AML-193 (cell line): ENCODE measurements around the gene OR2J1.
"Not testable (repeated sequence)": the region's sequence is repeated elsewhere in the genome, so short reads cannot be mapped to it uniquely, and the experiment has no call there.

Experiments used
- DNase-seq, 2 experiments: peaks; one replicate each; lab custom pipeline; 2025; lab: John Stamatoyannopoulos, UW

OR2J1 gene

DNA sequence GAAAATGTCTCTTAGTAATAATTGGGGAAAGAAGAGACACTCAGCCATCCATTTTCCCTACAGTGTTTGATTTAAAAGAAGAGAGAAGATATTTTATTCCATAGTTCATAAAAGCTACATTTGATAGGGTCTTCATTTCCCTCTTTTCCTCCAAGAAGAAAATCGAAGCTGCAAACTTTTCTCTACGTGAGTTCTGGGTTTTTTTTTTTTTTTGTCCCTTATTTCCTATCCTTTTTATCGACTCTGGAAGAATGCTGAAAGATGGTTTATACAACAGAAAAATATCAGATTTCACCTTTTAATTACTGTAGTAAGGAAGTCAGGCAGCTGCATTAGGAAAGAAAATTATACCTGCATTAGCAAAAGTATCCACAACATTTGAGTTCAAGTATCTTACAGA, at the start of gene OR2J1:
TSS of gene OR2J1 (plus strand) at position 301 of the 400 bp plus-strand sequence. CDS start 1,453 bp downstream, outside the sequence.
- DNase-seq = no peak

DNA sequence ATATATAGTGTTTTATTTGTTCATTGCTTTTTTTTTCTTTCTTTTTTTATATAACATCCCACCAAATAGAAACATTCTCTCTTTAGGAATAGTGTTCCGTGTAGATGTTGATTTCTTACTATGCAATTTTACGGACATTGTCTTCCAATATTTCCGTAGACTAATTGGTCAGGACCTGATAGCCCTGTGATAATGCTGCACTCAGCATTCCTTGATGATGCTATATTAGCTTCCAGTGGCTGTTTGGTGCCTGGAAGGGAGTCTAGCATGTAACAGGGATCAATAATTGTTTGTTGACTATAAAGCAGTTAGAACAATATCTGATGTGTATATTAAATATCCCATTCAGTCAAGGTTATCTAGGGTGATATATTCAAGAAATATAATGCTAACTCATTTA, 47.6 kb upstream of the OR2J1 start:
- no peak for DNase-seq

DNA sequence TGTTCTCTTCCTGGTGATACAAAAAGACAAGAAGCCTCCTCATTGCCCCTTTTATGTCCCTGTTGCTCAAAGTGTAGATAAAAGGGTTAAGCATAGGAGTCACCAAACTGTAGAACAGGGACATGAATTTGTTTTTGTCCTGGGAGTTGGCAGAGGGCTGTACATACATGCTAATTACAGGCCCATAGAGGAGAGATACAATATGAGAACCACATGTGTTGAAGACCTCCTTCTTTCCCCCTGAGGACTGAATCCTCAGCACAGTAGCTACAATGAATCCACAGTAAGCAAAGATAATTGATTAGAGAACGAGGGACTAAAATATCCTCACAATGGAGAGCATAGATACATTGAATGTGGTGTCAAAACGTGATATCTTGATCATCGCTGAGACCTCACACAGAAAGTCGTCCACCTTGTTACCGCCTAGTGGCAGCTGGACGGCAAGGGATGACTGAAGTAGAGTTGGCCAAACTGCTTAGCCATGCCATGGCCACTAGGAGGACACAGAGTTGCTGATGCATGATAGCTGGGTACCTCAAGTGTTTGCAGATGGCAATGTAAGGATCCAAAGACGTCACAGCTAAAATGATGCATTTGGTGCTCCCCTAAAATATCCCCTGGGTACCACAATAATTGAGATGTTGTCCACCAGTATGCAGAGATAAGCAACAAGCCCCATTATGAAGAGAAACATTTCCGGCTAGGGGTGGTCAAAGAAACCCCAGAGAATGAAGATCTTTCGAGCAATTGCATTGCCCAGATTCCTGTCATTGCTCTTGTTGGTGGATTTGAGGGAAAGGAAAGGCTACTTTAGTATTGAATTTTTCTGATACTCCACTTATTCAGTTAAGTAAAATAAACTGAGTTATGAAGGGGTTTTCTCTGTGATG, 27.2 kb upstream of the OR2J1 start:
- DNase-seq = peak; percentile 11 to 45

DNA sequence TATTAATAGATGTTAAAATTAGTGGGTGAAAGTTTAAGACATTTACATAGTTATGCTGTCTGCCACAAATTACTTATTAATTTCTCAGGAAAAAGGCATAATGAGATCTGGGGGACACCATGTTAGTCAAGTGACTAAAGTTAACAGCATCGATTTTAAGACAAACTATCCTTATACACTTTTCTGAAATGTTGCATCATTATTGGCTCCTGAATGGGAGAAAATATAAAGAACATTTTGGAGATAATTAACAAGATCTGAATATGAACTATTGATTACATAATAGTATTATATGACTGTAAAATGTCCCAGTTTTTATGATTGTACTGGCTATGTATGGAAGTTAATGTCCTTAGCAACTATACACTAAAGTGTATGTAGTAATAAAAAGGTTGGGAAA, 20.1 kb upstream of the OR2J1 start:
- no peak for DNase-seq

DNA sequence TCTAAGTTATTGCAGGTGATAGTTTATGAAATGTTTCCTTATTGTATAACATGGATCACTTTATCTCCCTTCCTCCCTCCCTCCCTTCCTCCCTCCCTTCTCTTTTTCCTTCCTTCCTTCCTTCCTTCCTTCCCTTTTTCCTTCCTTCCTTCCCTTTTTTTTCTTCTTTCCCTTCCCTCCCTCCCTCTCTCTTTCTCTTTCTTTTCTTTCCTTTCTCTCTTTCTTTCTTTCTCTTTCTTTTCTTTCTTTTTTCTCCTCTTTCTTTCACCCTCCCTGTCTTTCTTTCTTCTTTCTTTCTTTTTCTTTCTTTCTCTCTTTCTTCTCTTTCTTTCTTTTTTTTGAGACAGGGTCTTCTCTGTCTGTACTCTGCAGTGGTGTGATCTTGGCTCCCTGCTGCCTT, 18.0 kb upstream of the OR2J1 start:
- DNase-seq = no peak

DNA sequence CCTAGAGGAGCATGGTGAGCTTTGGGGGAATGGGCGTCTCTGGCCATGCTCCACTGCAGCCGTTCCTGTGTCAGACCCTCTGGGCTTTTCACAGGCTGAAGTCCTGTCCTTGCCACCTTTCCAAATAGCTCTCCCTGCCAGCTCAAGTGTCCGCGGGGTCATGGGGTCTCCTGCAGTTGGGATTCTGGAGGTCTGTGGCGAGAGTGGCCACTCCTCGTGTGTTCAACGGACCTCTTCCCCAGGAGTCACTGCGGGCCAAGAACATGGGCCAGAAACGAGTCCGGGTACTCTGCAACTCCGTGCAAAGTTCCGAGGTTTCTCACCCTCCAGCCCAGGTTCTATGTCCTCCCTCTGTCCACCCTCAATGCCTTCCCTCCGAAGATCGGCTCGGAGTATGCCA, 16.8 kb upstream of the OR2J1 start:
- DNase-seq = no peak

DNA sequence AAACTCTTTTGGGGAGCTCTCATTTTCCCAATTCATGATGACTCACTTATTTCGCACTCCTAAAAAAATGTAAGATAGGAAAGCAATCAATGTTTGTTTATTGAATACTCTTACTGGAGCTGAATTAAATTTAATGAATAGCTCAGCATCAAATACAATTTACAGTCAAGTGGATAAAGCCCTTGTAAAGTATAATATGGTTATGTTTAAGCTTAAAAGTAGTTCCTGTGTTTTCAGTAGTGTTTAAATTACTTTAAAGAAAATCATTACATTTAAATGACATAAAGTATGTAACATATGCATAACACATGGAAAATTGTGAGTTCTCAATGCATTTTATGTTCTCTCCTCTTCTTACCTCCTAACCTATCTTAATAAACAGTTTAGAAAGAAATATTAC, 12.1 kb upstream of the OR2J1 start, which contains the start of gene OR2B3:
TSS of gene OR2B3 (minus strand) at position 101 of the 400 bp plus-strand sequence. CDS start at position 36, 65 bp downstream.
- no peak for DNase-seq

DNA sequence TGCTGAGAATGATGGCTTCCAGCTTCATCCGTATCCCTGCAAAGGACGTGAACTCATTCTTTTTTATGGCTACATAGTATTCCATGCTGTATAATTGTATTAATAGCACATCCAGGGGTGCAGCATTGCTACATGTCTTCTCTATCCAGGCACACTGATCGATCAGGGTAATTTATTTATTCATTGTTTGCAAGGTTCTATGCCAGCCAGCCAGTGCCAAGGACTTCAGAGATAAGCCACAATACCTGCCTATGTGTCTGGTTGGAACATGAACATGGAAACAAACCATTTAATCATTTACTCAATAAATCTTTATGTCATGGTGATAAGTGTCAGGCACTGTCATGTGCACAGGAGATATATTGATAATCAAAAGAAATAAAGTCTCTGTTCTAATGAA, 6.3 kb upstream of the OR2J1 start:
- no peak for DNase-seq

DNA sequence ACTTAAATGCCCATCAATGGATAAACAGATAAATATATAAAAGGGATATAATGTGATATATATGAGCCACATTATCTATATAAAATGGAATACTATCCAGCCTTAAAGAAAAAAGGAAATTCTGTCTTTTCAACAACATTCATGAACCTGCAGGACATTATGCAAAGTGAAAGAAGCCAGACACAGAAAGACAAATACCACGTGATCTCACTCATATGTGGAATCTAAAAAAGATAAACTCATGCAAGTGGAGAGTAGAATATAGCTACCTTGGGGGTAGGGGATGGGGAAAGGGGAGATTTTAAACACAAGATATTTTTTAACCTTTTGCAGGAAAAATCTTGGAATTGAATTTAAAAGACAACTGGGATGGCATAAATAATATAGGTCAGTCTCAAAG, 1.5 kb upstream of the OR2J1 start:
- no peak for DNase-seq

DNA sequence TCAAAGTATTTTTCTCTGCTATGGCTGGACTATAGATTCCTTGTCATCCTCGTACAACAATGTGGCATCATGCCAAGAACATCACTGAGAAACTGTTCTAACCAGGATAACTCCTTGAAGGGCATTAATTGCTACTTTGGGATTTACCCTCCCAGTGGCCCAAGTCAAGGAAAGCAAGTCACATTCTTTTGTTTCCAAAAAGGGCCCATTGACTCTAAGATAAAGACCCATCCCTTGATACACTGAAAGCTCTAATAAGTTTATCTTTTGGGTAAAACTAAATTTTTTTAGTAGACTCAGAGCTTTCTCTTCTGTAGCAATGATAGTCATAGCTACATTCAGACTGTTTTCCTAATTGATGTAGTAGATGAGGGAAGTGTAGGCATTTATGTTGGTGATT, 8.5 kb downstream of the OR2J1 start, which contains the start of gene OR2J3:
TSS of gene OR2J3 (plus strand) at position 301 of the 400 bp plus-strand sequence. CDS start 3,833 bp downstream, outside the sequence.
- DNase-seq = no peak

DNA sequence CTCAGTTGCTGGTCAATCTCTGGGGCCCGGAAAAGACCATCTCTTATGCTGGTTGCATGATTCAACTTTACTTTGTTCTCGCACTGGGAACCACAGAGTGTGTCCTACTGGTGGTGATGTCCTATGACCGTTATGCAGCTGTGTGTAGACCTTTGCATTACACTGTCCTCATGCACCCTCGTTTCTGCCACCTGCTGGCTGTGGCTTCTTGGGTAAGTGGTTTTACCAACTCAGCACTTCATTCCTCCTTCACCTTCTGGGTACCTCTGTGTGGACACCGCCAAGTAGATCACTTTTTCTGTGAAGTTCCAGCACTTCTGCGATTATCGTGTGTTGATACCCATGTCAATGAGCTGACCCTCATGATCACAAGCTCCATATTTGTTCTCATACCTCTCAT, 12.8 kb downstream of the OR2J1 start:
- DNase-seq = peak in 1 of 2 experiments; percentile 1

DNA sequence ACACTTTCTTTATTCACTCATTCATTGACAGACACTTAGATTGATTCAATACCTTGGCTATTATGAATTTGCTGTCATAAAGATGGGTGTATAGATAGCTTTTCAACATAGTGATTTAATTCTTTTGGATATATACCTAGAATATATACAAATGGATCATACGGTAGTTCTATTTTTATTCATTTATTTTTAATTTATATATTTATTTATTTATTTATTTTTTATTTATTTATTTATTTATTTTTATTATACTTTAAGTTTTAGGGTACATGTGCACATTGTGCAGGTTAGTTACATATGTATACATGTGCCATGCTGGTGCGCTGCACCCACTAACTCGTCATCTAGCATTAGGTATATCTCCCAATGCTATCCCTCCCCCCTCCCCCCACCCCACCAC, 15.7 kb downstream of the OR2J1 start:
- not testable (repeated sequence) for DNase-seq

DNA sequence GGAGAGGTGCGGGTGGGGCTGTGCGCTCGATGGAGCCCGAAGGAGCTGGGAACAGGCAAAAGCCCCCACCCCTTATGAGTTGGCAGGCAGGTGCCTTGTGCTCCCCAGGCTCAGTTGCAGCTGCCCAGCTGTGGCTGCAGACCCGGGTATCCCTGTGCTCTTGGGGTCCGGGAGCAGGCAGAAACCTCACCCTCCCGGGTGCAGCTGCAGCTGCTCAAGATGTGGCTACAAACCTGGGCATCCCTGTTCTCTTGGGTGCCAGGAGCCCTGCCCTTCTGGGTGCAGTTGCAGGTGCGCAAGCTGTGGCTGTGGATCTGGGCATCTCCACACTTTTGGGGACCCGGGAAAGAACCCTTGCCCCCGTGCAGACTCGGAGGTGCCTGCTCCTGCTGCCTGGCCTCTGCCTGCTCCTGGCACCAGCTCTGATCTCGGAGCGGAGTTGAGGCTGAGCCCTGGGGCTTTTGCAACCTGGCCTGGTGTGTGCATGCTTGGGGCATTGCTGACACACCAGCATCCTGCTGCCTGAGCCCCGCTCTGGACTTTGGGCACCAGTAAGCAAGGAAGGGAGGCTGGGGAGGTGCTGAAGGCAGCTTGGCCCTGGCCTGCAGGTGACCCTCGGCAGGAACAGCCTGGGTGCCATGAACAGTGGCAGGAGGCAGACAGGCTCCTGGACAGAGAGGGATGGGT, 30.2 kb downstream of the OR2J1 start:
- no peak for DNase-seq

DNA sequence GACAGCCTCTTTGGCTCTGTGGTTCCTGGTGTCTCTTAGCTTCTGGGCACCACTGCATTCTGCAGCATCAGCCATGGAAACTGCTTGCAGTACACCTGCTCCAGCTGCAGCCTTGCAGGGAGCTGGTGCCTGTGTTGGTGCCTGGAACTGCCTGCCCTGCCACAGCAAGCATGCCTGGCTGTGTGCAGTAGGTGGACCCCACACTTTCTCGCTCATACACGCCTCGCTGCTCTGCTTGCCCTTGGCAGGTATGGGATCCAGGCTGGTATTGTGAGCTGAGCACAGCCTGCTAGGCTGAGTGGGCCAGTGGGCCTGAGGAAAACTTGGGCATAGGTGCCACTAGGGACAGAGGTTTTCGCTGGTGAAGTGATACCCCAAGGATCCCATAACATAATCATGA, 31.4 kb downstream of the OR2J1 start:
- DNase-seq = no peak

DNA sequence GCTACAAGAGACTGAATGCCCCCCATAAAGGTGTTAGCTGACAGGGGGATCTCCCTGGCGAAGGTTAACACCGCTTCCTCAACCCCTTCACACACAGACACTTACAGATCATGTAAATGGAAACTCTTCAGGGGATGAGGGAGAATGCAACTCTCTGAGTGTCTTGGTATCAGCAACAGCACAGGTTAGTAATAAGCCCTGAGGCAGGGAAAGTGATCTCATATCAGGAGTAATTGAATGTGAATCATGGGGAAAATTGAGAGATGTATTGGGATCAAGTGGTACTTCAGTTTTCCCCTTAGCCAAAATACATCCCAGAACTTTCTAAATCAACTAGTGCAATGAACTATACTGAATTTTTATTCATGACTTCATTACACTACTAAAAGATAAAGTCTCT, 32.4 kb downstream of the OR2J1 start:
- no peak for DNase-seq

DNA sequence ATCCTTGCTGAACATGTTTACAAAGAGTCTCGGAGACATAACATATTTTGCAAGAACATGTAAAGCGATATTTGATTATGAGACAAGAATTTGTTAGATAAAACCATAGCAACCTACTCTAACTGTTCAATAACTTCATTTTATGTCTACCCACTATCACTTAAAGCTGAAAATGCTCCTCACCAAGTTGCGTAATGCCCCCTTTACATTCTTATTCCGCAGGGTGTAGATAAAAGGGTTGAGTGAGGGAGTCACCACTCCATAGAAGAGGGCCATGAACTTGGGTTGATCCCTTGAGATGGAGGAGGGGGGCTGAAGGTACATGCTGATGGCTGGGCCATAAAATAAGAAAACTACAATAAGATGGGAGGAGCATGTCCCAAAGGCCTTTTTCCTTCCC, 38.4 kb downstream of the OR2J1 start:
- DNase-seq = no peak

DNA sequence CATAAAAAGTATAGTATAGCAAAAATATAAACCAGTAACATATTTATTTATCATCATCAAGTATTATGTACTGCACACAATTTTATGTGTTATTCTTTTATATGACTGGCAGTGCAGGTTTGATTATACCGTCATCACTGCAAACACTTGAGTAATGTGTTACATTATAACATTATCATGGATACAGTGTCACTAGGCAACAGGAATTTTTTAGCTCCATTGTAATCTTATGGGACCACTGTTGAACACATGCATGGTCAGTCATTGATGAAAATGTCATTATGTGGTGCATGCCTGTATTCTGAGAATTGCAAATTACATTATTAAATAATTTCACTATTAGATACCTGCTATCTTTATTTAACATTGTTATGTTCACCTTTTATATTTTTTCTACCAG, 42.3 kb downstream of the OR2J1 start:
- no peak for DNase-seq

DNA sequence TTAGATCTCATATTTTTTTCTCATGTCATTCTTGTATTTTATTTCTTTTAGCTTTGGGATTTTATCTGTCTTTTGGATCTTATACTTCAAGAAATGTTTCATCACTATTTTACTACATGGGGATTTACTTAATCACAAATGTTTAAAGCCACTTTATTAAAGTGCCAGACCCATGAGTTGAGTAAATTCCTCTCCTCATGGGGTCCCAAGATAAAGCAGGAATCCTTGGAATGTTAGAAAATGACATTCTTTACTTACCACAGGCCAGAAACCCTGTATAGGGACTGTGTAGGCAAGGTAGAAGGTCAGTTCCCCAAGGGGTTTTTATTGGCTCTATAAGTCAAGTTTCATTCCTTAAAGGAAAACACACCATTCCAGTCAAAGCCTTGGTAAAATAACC, 43.0 kb downstream of the OR2J1 start:
- no peak for DNase-seq

DNA sequence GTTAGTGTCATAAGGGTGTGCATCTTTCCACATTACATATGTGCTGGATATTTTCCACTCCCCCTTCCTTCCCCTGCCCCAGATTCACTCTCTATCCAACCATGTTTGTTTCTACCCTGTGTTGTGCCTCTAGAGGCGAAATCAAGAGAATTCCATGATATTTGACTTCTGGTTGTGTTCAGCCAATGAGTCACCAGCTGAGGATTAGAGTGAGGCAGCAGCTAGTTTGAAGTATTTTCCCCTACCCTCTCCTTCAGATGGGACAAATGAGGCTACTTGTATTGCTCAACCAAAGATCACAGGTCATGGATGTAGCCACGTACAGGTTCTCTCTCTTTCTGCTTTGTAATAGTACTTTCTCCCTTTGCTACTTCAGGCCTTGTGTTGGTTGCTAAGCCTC, 46.9 kb downstream of the OR2J1 start:
- no peak for DNase-seq

DNA sequence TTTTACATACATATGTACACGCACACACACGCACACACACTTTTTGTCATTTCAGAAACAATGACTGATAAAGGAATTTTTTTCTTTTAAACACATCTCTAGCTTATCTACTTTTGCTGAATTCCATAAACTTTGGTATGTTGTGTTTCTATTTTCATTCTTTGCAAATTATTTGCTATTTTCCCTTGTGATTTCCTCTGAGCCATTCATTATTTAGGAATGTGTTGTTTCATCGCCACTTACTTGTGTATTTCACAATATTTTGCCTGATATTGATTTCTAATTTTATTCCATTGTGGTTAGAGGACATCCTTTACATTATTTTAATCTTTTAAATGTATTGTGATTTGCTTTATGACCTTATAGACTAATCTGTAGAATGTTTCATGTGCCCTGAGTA, 47.8 kb downstream of the OR2J1 start:
- DNase-seq = no peak

DNA sequence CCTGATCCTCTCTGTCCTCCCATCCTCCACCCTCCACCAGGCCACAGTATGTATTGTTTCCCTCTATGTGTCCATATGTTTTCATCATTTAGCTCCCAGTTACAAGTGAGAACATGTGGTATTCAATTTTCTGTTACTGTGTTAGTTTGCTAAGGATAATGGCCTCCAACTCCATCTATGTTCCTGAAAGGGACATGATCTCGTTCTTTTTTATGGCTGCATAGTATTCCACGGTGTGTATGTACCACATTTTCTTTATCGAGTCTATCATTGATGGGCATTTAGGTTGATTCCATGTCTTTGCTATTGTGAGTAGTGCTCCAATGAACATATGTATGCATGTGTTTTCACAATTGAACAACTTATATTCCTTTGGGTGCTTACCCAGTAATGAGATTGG, 50.2 kb downstream of the OR2J1 start:
- DNase-seq = not testable (repeated sequence)
